Measurements from ENCODE around the gene KANSL1.

KANSL1 gene

DNA sequence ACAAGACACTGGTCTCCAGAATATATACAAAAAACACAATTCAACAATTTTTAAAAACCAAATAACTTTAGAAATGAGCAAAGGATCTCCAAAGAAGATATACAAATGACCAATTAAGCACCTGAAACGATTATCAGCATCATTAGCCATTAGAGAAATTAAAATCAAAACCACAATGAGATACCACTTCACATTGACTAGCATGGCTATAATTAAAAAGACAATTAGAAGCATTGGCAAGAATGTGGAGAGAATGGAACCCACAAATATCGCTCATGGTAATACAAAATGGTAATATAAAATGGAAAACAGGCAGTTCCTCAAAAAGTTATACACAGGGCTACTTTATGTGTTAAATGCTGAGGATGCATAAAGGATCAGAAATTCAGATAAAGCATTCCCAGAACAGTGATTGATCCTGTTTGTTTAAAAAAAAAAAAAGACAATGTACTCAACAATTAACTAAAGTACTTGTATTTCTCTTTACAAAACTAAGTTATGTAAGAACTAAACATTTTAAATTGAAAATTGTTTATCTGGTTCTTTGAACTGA is 52.5 kb downstream of the KANSL1 start:
- TF ChIP-seq CTCF (conservative IDR thresholded peaks at IDR 0.05) (no peak), ZFX (IDR thresholded peaks at IDR 0.05) (no peak)

GRCh38 chr17:46139432-46140210 is 53.6 kb downstream of the KANSL1 start:
- H3K27ac ChIP-seq: no peak overlapping the region
- TF ChIP-seq ZFX (IDR thresholded peaks at IDR 0.05): no peak
- TF ChIP-seq CTCF (conservative IDR thresholded peaks at IDR 0.05): no peak

More for the DNA sequence above, 52.5 kb downstream of the KANSL1 start:
- H3K27ac ChIP-seq: no peak overlapping the region

GRCh38 chr17:46138473-46138872 is 54.8 kb downstream of the KANSL1 start:
- TF ChIP-seq ZFX (IDR thresholded peaks at IDR 0.05) (no peak), CTCF (conservative IDR thresholded peaks at IDR 0.05) (no peak)
- H3K27ac ChIP-seq: no peak overlapping the region

DNA sequence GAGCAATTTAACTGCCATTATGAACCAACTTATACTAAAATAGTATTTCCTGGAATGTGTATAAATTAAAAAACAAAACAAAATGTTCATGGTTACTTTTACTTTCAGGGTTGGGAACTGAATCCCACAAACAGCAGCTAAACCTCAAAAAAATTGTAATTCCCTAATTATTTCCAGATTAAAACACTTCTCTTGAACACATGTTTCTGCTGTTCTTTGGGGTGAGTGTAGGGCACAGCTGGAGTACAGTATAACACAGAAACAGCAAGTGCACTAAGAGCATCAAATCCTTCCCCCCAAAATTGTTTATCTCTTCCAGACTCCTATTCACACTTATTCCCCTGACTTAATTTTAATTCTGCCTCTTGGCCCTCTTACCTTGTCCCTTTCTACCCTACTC is 56.4 kb downstream of the KANSL1 start:
- TF ChIP-seq ZFX (IDR thresholded peaks at IDR 0.05): no peak
- TF ChIP-seq CTCF (conservative IDR thresholded peaks at IDR 0.05): no peak
- H3K27ac ChIP-seq: no peak overlapping the region

- no peak overlapping the region for H3K27ac ChIP-seq
- no peak for TF ChIP-seq CTCF (conservative IDR thresholded peaks at IDR 0.05)
- no peak for TF ChIP-seq ZFX (IDR thresholded peaks at IDR 0.05)
These were observed 57.2 kb downstream of the KANSL1 start for GRCh38 chr17:46135879-46136563.

GRCh38 chr17:46135126-46135812 is 58.0 kb downstream of the KANSL1 start:
- H3K27ac ChIP-seq: no peak overlapping the region

More at GRCh38 chr17:46135126-46135812, 58.0 kb downstream of the KANSL1 start:
- TF ChIP-seq CTCF (conservative IDR thresholded peaks at IDR 0.05) (no peak), ZFX (IDR thresholded peaks at IDR 0.05) (no peak)
